Smooth muscle cell (in vitro differentiated cells): ENCODE measurements around the gene CCNK. TPM values are rescaled to one million over a fixed set of nuclear protein-coding genes. Genes with fewer than 3 reads are reported as not detected.

Experiments
- DNase-seq: peaks from one replicate; lab custom pipeline; 2025; ENCODE audit not compliant: unreplicated experiment; lab: John Stamatoyannopoulos, UW
- H2AFZ ChIP-seq: fragments of 200-600 bp; sonication (generic); 2 replicates; pipeline ENCODE4 v1.6.0; 2016; ENCODE audit warnings: antibody characterized with exemption, low read depth, mild to moderate bottlenecking
- H3F3A ChIP-seq: fragments of 200-600 bp; sonication (generic); 2 replicates; pipeline ENCODE4 v1.6.0; 2017; ENCODE audit warnings: antibody characterized with exemption, low read depth
- H3K27ac ChIP-seq: fragments of 200-600 bp; sonication (generic); 2 replicates; pipeline ENCODE4 v1.5.1; 2016; ENCODE audit warnings: low read depth, mild to moderate bottlenecking
- H3K27me3 ChIP-seq: fragments of 200-600 bp; sonication (generic); 2 replicates; pipeline ENCODE4 v1.6.1; 2016; ENCODE audit warnings: low read depth, mild to moderate bottlenecking
- H3K36me3 ChIP-seq: fragments of 200-600 bp; sonication (generic); 2 replicates; pipeline ENCODE4 v1.5.1; 2016; ENCODE audit warnings: low read depth
- H3K4me1 ChIP-seq: fragments of 200-600 bp; sonication (generic); 2 replicates; pipeline ENCODE4 v1.5.1; 2016; ENCODE audit warnings: low read depth
- H3K4me2 ChIP-seq: fragments of 200-600 bp; sonication (generic); 2 replicates; pipeline ENCODE4 v1.6.0; 2016; ENCODE audit warnings: mild to moderate bottlenecking
- H3K4me3 ChIP-seq: fragments of 200-600 bp; sonication (generic); 2 replicates; pipeline ENCODE4 v1.5.1; 2016; ENCODE audit warnings: mild to moderate bottlenecking
- H3K79me2 ChIP-seq: fragments of 200-600 bp; sonication (generic); 2 replicates; pipeline ENCODE4 v1.6.0; 2016; ENCODE audit warnings: low read depth, mild to moderate bottlenecking
- H3K9ac ChIP-seq: fragments of 200-600 bp; sonication (generic); 2 replicates; pipeline ENCODE4 v1.6.0; 2016; ENCODE audit warnings: low read depth
- H3K9me3 ChIP-seq: fragments of 200-600 bp; sonication (generic); replicated peaks from 2 replicates; pipeline ENCODE4 v1.5.1; 2016; ENCODE audit warnings: low read depth
- H4K20me1 ChIP-seq: fragments of 200-600 bp; sonication (generic); 2 replicates; pipeline ENCODE4 v1.6.0; 2016; ENCODE audit warnings: low read depth
- WGBS: methylation state at CpG from one replicate; pipeline ENCODE4 v1.1.7; 2016; ENCODE audit warnings: low lambda C conversion rate; 5-methylcytosine and 5-hydroxymethylcytosine counted together
- polyA plus RNA-seq: library from polyadenylated mRNA; unstranded; fragments of >200 nt; fragmentation: Nextera tagmentation; extraction: Ambion mirVana; gene quantifications from 2 replicates; pipeline ENCODE4 v1.2.1, GENCODE V29; 2016
- total RNA-seq: library from RNA; depleted of rRNA; stranded (reverse); fragments of >200 nt; gene quantifications from 2 replicates; pipeline ENCODE4 v1.2.3, GENCODE V29; 2014
- TF ChIP-seq, protein P1 (sequence below): fragments of 200-600 bp; sonication (generic); IDR thresholded peaks from 2 replicates; pipeline ENCODE4 v1.5.1; 2017; ENCODE audit warnings: borderline replicate concordance, mild to moderate bottlenecking, antibody characterized with exemption; ENCODE audit not compliant: insufficient read depth, poor library complexity, severe bottlenecking

CCNK gene
- total and polyA plus RNA-seq, 2 experiments from 2014 or later = 14.6 to 32.9 TPM

GRCh38 chr14:99527427-99528076 is 46.3 kb downstream of the CCNK start:
- H3K4me1 ChIP-seq = peaks cover 41% of the 10 kb centered on the region
- no peak overlapping the region for H3K27ac ChIP-seq
- no peaks in the 10 kb centered on the region for H3K27me3 ChIP-seq
- peaks cover 5% of the 10 kb centered on the region for H3F3A ChIP-seq
- no peak for DNase-seq
- H3K4me3 ChIP-seq = no peak overlapping the region
- H2AFZ ChIP-seq = no peak overlapping the region
- H4K20me1 ChIP-seq = no peaks in the 10 kb centered on the region
- H3K9me3 ChIP-seq = no peaks in the 10 kb centered on the region
- TF ChIP-seq, protein P1, sequence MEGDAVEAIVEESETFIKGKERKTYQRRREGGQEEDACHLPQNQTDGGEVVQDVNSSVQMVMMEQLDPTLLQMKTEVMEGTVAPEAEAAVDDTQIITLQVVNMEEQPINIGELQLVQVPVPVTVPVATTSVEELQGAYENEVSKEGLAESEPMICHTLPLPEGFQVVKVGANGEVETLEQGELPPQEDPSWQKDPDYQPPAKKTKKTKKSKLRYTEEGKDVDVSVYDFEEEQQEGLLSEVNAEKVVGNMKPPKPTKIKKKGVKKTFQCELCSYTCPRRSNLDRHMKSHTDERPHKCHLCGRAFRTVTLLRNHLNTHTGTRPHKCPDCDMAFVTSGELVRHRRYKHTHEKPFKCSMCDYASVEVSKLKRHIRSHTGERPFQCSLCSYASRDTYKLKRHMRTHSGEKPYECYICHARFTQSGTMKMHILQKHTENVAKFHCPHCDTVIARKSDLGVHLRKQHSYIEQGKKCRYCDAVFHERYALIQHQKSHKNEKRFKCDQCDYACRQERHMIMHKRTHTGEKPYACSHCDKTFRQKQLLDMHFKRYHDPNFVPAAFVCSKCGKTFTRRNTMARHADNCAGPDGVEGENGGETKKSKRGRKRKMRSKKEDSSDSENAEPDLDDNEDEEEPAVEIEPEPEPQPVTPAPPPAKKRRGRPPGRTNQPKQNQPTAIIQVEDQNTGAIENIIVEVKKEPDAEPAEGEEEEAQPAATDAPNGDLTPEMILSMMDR = no peak
- H3K4me2 ChIP-seq = no peak overlapping the region
- H3K9ac ChIP-seq = no peak overlapping the region
- H3K36me3 ChIP-seq = no peaks in the 10 kb centered on the region
- no peaks in the 10 kb centered on the region for H3K79me2 ChIP-seq
- 87% methylated on average over 19 of the region's 19 CpGs for WGBS

DNA sequence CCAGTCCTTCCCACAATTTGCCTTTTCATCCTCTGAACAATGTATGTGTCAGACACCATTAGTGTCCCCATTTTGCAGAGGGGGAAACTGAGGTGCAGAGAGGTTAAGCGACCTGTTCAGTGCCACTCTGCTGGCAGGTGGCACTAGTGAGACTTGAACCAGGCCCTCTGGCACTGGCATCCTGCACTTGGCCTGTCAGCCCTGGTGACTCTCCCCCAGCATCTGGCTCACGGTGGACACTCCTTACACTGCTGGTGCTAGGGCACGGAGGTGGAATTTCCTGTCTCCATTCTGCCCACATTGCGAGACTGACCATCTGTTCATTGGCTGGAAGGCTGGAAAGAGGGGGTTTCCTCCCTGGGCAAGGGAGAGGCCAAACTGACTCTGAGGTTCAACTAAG is 48.7 kb downstream of the CCNK start:
- Histone ChIP-seq H3K79me2 (no peaks in the 10 kb centered on the region), H2AFZ (no peak overlapping the region)

GRCh38 chr14:99530407-99531155 is 49.4 kb downstream of the CCNK start:
- Histone ChIP-seq H3K4me3 (no peak overlapping the region), H2AFZ (no peak overlapping the region), H4K20me1 (no peaks in the 10 kb centered on the region), H3K36me3 (no peaks in the 10 kb centered on the region), H3K79me2 (no peaks in the 10 kb centered on the region), H3K27me3 (no peaks in the 10 kb centered on the region), H3K9ac (peak overlapping the region; percentile 48), H3K27ac (peak overlapping the region; percentile 92), H3K4me1 (peaks cover 30% of the 10 kb centered on the region), H3F3A (no peaks in the 10 kb centered on the region), H3K9me3 (no peaks in the 10 kb centered on the region), H3K4me2 (peak overlapping the region; percentile 73)
- WGBS = 87% methylated on average over 19 of the region's 19 CpGs
- TF ChIP-seq, protein P1 = no peak
- DNase-seq = no peak

More for the DNA sequence above, 48.7 kb downstream of the CCNK start:
- no peaks in the 10 kb centered on the region for H3K27me3 ChIP-seq
- H3K4me3 ChIP-seq = no peak overlapping the region
- TF ChIP-seq, protein P1 = no peak
- H3F3A ChIP-seq = no peaks in the 10 kb centered on the region
- H3K36me3 ChIP-seq = no peaks in the 10 kb centered on the region
- no peak overlapping the region for H3K4me2 ChIP-seq
- WGBS = 87% methylated on average over 4 of the region's 4 CpGs
- no peaks in the 10 kb centered on the region for H4K20me1 ChIP-seq
- H3K4me1 ChIP-seq = peaks cover 27% of the 10 kb centered on the region
- DNase-seq = no peak
- H3K9ac ChIP-seq = no peak overlapping the region
- H3K27ac ChIP-seq = no peak overlapping the region
- H3K9me3 ChIP-seq = no peaks in the 10 kb centered on the region
